GM12878 (cell line): Measurements from ENCODE around the gene HIVEP3. TPM values are rescaled to one million over a fixed set of nuclear protein-coding genes. Genes with fewer than 3 reads are reported as not detected.

Experiments used
- ATAC-seq: fragments of 200-7000 bp; cut with Tn5 transposase; 3 replicates; pipeline ENCODE4 v1.9.1; 2020; ENCODE audit warnings: mild to moderate bottlenecking, moderate library complexity
- BruUV-seq: library from RNA; stranded (reverse); fragments of 400-500 nt; replicated peaks from 2 replicates; lab custom pipeline; 2021; lab: Mats Ljungman, UMichigan
- CTCF ChIA-PET: fragments of 300-600 bp; sonication (Branson Sonifier 250); formaldehyde crosslinking; extraction: SDS; loops from one replicate; lab custom pipeline; 2021; ENCODE audit warnings: inconsistent platforms; lab: Yijun Ruan, JAX
- POLR2A ChIA-PET: fragments of 350-600 bp; formaldehyde crosslinking; extraction: SDS; loops from one replicate; lab custom pipeline; 2021; ENCODE audit warnings: inconsistent platforms; lab: Charles Lee
- RAD21 ChIA-PET: fragments of 300-600 bp; sonication (Branson Sonifier 250); formaldehyde crosslinking; loops from one replicate; lab custom pipeline; 2023; ENCODE audit warnings: antibody characterized with exemption; ENCODE audit not compliant: unreplicated experiment; lab: Charles Lee
- SMC1A ChIA-PET: fragments of 300-600 bp; sonication (Branson Sonifier 250); formaldehyde crosslinking; loops from one replicate; lab custom pipeline; 2023; ENCODE audit not compliant: unreplicated experiment, uncharacterized antibody; lab: Charles Lee
- DNase-seq: peaks from one replicate; pipeline ENCODE4 v3.0.0-alpha.2; 2011; ENCODE audit warnings: low read depth, low spot score
- FAIRE-seq: peaks from 3 replicates; lab custom pipeline; 2011; peaks lifted over from hg19 to GRCh38; lab: Jason Lieb, UNC
- H2AFZ ChIP-seq: 2 replicates; pipeline ENCODE4 v1.6.0; 2011; ENCODE audit warnings: low read depth, low read length, control low read depth; ENCODE audit not compliant: control insufficient read depth
- H3K27ac ChIP-seq: 2 replicates; pipeline ENCODE4 v1.5.1; 2011; ENCODE audit warnings: control low read depth; ENCODE audit not compliant: control insufficient read depth, insufficient read depth
- H3K27me3 ChIP-seq, 2 experiments: replicated peaks in 1 of 2; 2 replicates each; pipeline versions ENCODE4 v1.6.0 to v1.6.1; 2011; ENCODE audit warnings: low read length in 1 of 2; ENCODE audit not compliant: control insufficient read depth in 2 of 2, insufficient read depth in 2 of 2
- H3K36me3 ChIP-seq, 2 experiments: 2 replicates each; pipeline ENCODE4 v1.5.1; 2011; ENCODE audit warnings: low read length in 1 of 2; ENCODE audit not compliant: control insufficient read depth in 2 of 2, insufficient read depth in 2 of 2
- H3K4me1 ChIP-seq: 2 replicates; pipeline ENCODE4 v1.6.1; 2011; ENCODE audit warnings: mild to moderate bottlenecking, low read length, moderate library complexity, mixed read lengths; ENCODE audit not compliant: control insufficient read depth, insufficient read depth
- H3K4me2 ChIP-seq: 2 replicates; pipeline ENCODE4 v1.6.0; 2011; ENCODE audit warnings: control low read depth; ENCODE audit not compliant: control insufficient read depth, insufficient read depth
- H3K4me3 ChIP-seq: fragments of 200-600 bp; sonication (generic); 2 replicates; pipeline ENCODE4 v1.5.1; 2016
- H3K79me2 ChIP-seq: 2 replicates; pipeline ENCODE4 v1.6.0; 2011; ENCODE audit warnings: low read length; ENCODE audit not compliant: control insufficient read depth, insufficient read depth
- H3K9ac ChIP-seq: 2 replicates; pipeline ENCODE4 v1.8.0; 2011; ENCODE audit warnings: low read length, control low read depth, mixed read lengths; ENCODE audit not compliant: control insufficient read depth, insufficient read depth
- H3K9me3 ChIP-seq: replicated peaks from 3 replicates; pipeline ENCODE4 v1.5.1; 2011; ENCODE audit warnings: mild to moderate bottlenecking, low read length; ENCODE audit not compliant: control insufficient read depth, insufficient read depth
- H4K20me1 ChIP-seq: 2 replicates; pipeline ENCODE4 v1.6.0; 2011; ENCODE audit not compliant: control insufficient read depth, insufficient read depth
- CHD1 ChIP-seq: IDR thresholded peaks from 2 replicates; pipeline ENCODE4 v1.6.1; 2012; ENCODE audit warnings: low read depth, low read length, improper control_type of control experiment
- DPF2 ChIP-seq: fragments of 450-650 bp; IDR thresholded peaks from 2 replicates; pipeline ENCODE4 v1.6.1; 2017; ENCODE audit warnings: mild to moderate bottlenecking
- MYB ChIP-seq: fragments of 150-350 bp; IDR thresholded peaks from 2 replicates; pipeline ENCODE4 v1.6.1; 2014; ENCODE audit warnings: mild to moderate bottlenecking, low read depth, low read length, borderline replicate concordance
- RAD51 ChIP-seq: fragments of 450-650 bp; IDR thresholded peaks from 2 replicates; pipeline ENCODE4 v1.6.1; 2016; ENCODE audit warnings: moderate library complexity, mild to moderate bottlenecking, inconsistent platforms
- RELA ChIP-seq: fragments of 450-650 bp; IDR thresholded peaks from 2 replicates; pipeline ENCODE4 v1.8.0; 2014; ENCODE audit warnings: borderline replicate concordance; ENCODE audit not compliant: partially characterized antibody
- ZNF24 ChIP-seq: fragments of 450-650 bp; IDR thresholded peaks from 2 replicates; pipeline ENCODE4 v1.6.1; 2017; ENCODE audit warnings: antibody characterized with exemption, mild to moderate bottlenecking
- WGBS: methylation state at CpG from one replicate; pipeline ENCODE4 v1.1.6; 2016; ENCODE audit warnings: low lambda C conversion rate; ENCODE audit not compliant: insufficient replicate concordance, insufficient coverage; ENCODE audit errors: missing lambda C conversion rate; 5-methylcytosine and 5-hydroxymethylcytosine counted together
- in situ Hi-C: fragments of 300-500 bp; cut with MboI; formaldehyde crosslinking; loops from 9 replicates; pipeline ENCODE4 v1.14.3; 2018; ENCODE audit warnings: mixed read lengths
- intact Hi-C: fragments of 100-400 bp; cut with micrococcal nuclease; formaldehyde crosslinking; loops from one replicate; pipeline ENCODE4 v1.14.2; 2022; ENCODE audit not compliant: unreplicated experiment
- polyA plus RNA-seq, 11 experiments: library from polyadenylated mRNA; depleted of rRNA in 4 of 11; unstranded in 6 of 11; stranded (reverse) in 5 of 11; fragments of >200 nt; fragmentation: Nextera tagmentation in 4 of 11; fragmentation: Illumina TruSeq in 1 of 11; extraction: Ambion mirVana in 4 of 11; extraction: Trizol in 1 of 11; gene quantifications; 1 replicate in 1 of 11; 2 replicates in 10 of 11; pipeline versions ENCODE4 v1.2.1 to v1.2.3, GENCODE V29; 2011 to 2016; ENCODE audit warnings: inconsistent platforms in 2 of 11, missing spikeins in 2 of 11, low read depth in 1 of 11
- total RNA-seq, 4 experiments: library from RNA; depleted of rRNA in 3 of 4; stranded (reverse); fragments of >200 nt in 3 of 4; fragmentation: Illumina TruSeq in 1 of 4; extraction: Trizol in 1 of 4; gene quantifications; 2 replicates each; pipeline versions ENCODE4 v1.2.1 to v1.2.3, GENCODE V29; 2013 to 2021
- TF ChIP-seq, protein P1 (sequence below): fragments of 450-650 bp; formaldehyde crosslinking; IDR thresholded peaks from 2 replicates; pipeline ENCODE4 v1.5.0; 2022; ENCODE audit warnings: mild to moderate bottlenecking, missing genetic modification characterization
- TF ChIP-seq, protein P2 (sequence below): fragments of 450-650 bp; IDR thresholded peaks from 2 replicates; pipeline ENCODE4 v1.6.1; 2016; ENCODE audit warnings: mild to moderate bottlenecking
- TF ChIP-seq, protein P3 (sequence below): fragments of 150-350 bp; IDR thresholded peaks from 2 replicates; pipeline ENCODE4 v1.6.1; 2016; ENCODE audit warnings: low read depth, low read length

HIVEP3 gene
- total and polyA plus RNA-seq, 10 of the 15 experiments (the other 5 are each of a cell fraction or from before 2014, with no cell fraction given): 1.8 to 13.6 (median 3.8) TPM

DNA sequence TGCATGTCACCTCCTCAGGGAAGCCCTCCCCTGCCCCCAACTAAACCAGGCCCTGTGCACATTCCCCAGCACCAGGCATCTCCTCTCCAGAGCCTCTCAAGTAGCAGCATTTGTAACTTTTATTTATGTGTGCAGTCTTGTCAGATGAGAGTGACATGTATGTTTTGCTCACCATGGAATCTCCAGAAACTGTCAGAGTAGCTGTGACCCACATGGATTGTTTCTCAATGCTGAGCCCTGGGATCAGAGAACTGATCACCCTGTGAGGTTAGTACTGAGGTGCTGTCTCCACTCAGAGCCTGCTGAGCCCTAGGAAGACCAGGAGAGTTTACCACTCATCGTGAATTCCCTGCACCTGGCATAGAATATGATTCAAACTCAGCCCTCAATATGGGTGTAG lies 243.3 kb downstream of the HIVEP3 start (continued):
- TF ChIP-seq, protein P1, sequence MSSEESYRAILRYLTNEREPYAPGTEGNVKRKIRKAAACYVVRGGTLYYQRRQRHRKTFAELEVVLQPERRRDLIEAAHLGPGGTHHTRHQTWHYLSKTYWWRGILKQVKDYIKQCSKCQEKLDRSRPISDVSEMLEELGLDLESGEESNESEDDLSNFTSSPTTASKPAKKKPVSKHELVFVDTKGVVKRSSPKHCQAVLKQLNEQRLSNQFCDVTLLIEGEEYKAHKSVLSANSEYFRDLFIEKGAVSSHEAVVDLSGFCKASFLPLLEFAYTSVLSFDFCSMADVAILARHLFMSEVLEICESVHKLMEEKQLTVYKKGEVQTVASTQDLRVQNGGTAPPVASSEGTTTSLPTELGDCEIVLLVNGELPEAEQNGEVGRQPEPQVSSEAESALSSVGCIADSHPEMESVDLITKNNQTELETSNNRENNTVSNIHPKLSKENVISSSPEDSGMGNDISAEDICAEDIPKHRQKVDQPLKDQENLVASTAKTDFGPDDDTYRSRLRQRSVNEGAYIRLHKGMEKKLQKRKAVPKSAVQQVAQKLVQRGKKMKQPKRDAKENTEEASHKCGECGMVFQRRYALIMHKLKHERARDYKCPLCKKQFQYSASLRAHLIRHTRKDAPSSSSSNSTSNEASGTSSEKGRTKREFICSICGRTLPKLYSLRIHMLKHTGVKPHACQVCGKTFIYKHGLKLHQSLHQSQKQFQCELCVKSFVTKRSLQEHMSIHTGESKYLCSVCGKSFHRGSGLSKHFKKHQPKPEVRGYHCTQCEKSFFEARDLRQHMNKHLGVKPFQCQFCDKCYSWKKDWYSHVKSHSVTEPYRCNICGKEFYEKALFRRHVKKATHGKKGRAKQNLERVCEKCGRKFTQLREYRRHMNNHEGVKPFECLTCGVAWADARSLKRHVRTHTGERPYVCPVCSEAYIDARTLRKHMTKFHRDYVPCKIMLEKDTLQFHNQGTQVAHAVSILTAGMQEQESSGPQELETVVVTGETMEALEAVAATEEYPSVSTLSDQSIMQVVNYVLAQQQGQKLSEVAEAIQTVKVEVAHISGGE (CRISPR knock-in tag): no peak

DNA sequence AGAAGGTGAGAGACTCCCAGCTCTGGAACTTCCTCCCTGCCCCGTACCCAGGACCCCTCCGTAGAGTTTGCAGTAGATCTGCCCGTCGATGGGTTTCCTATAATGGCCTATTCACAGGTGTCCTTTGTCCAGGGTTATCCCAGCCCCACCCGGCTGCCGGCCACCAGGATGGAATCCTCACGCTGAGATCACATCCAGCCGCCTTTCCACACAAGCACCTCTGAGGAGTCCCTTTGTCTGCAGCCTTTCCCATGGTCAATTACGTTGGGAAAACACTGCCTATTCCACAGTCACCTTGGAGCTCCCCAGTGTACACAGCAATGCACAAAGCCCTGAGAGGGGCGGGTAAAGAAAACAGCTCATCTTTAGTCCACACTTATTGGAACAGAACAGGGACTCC lies 244.2 kb downstream of the HIVEP3 start:
- DNase-seq (no peak), ATAC-seq (no peak), FAIRE-seq (no peak)
- ChIA-PET SMC1A (interaction anchor here (0.8 to 4.5 kb wide), 13 partner anchors 9 to 67 kb away, joined by 3 to 32 read pairs (median 12); no protein-coding TSS in a partner anchor), CTCF (interaction anchor here (0.6 to 4.2 kb wide), 7 partner anchors 16 to 137 kb away, joined by 3 to 17 read pairs (median 9); no protein-coding TSS in a partner anchor), POLR2A (interaction anchor here (0.5 to 4.3 kb wide), 12 partner anchors 9 to 76 kb away, joined by 3 to 37 read pairs (median 6); no protein-coding TSS in a partner anchor), RAD21 (interaction anchor here (0.8 to 4.9 kb wide), 11 partner anchors 9 to 135 kb away, joined by 3 to 35 read pairs (median 6); no protein-coding TSS in a partner anchor)
- H3K27me3 ChIP-seq: no peaks in the 10 kb centered on the region
- no peaks in the 10 kb centered on the region for H3K79me2 ChIP-seq
- H2AFZ ChIP-seq: no peak overlapping the region
- intact Hi-C loops: no loop called here
- H4K20me1 ChIP-seq: no peaks in the 10 kb centered on the region
- H3K4me2 ChIP-seq: peak overlapping the region; percentile 56; the same call in 1 of the 2 replicates
- H3K9me3 ChIP-seq: no peaks in the 10 kb centered on the region
- 87% methylated on average over 10 of the region's 10 CpGs for WGBS
- in situ Hi-C loops: no loop called here
- no peaks in the 10 kb centered on the region for H3K36me3 ChIP-seq
- H3K4me1 ChIP-seq: peaks cover 48% of the 10 kb centered on the region
- H3K27ac ChIP-seq: no peak overlapping the region
- BruUV-seq: no TSS peak
- TF ChIP-seq RAD51 (no peak), ZNF24 (no peak), RELA (no peak), CHD1 (no peak), MYB (no peak), DPF2 (no peak)
- TF ChIP-seq, protein P2, sequence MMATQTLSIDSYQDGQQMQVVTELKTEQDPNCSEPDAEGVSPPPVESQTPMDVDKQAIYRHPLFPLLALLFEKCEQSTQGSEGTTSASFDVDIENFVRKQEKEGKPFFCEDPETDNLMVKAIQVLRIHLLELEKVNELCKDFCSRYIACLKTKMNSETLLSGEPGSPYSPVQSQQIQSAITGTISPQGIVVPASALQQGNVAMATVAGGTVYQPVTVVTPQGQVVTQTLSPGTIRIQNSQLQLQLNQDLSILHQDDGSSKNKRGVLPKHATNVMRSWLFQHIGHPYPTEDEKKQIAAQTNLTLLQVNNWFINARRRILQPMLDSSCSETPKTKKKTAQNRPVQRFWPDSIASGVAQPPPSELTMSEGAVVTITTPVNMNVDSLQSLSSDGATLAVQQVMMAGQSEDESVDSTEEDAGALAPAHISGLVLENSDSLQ: no peak
- TF ChIP-seq, protein P3, sequence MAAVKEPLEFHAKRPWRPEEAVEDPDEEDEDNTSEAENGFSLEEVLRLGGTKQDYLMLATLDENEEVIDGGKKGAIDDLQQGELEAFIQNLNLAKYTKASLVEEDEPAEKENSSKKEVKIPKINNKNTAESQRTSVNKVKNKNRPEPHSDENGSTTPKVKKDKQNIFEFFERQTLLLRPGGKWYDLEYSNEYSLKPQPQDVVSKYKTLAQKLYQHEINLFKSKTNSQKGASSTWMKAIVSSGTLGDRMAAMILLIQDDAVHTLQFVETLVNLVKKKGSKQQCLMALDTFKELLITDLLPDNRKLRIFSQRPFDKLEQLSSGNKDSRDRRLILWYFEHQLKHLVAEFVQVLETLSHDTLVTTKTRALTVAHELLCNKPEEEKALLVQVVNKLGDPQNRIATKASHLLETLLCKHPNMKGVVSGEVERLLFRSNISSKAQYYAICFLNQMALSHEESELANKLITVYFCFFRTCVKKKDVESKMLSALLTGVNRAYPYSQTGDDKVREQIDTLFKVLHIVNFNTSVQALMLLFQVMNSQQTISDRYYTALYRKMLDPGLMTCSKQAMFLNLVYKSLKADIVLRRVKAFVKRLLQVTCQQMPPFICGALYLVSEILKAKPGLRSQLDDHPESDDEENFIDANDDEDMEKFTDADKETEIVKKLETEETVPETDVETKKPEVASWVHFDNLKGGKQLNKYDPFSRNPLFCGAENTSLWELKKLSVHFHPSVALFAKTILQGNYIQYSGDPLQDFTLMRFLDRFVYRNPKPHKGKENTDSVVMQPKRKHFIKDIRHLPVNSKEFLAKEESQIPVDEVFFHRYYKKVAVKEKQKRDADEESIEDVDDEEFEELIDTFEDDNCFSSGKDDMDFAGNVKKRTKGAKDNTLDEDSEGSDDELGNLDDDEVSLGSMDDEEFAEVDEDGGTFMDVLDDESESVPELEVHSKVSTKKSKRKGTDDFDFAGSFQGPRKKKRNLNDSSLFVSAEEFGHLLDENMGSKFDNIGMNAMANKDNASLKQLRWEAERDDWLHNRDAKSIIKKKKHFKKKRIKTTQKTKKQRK: no peak
- no peak overlapping the region for H3K9ac ChIP-seq
- no peak overlapping the region for H3K4me3 ChIP-seq
